ENCODE results near the gene GRIN3A.

GRCh38 chr9:101711330-101711941 lies 27.0 kb downstream of the GRIN3A start:
- peak; percentile 65 for TF ChIP-seq CTCF (IDR thresholded peaks at IDR 0.05; ENCODE audit: borderline replicate concordance, extremely low read depth, low read length, poor library complexity, severe bottlenecking)
- TF ChIP-seq EZH2 (IDR thresholded peaks at IDR 0.05; ENCODE audit: borderline replicate concordance, low read depth, low read length, severe bottlenecking), result no peak
